HG02973 (cell line): Measurements from ENCODE around the gene KRT27.
"Not testable (repeated sequence)": the region's sequence is repeated elsewhere in the genome, so short reads cannot be mapped to it uniquely, and the experiment has no call there.

Source experiments
- ATAC-seq: cut with Tn5 transposase; IDR thresholded peaks from one replicate; pipeline ENCODE4 v1.9.1; 2021; ENCODE audit warnings: moderate library complexity; ENCODE audit not compliant: unreplicated experiment

KRT27 gene, protein sequence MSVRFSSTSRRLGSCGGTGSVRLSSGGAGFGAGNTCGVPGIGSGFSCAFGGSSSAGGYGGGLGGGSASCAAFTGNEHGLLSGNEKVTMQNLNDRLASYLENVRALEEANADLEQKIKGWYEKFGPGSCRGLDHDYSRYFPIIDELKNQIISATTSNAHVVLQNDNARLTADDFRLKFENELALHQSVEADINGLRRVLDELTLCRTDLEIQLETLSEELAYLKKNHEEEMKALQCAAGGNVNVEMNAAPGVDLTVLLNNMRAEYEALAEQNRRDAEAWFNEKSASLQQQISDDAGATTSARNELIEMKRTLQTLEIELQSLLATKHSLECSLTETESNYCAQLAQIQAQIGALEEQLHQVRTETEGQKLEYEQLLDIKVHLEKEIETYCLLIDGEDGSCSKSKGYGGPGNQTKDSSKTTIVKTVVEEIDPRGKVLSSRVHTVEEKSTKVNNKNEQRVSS

DNA sequence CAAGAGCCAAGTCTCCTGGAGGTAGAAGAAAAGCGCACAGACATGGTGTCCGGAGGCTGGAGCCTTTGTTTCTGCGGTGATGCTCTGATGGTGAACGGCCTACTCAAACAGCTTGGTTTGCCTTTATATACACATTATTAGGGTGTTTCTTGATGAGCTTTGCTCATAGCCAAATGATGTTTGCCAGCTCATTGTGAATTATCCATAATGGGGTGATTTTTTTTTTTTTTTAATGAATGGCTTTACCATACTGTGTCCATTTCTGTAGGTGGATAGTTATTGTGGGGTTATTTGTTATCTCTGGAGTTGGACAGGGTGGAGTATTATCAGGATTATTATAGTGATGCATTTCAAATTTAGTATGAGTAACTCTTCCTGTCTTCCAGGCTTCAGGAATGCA lies at the start of gene KRT27:
TSS of gene KRT27 (minus strand) at position 101 of the 400 bp plus-strand sequence. CDS start at position 44, 57 bp downstream.
- no peak for ATAC-seq

DNA sequence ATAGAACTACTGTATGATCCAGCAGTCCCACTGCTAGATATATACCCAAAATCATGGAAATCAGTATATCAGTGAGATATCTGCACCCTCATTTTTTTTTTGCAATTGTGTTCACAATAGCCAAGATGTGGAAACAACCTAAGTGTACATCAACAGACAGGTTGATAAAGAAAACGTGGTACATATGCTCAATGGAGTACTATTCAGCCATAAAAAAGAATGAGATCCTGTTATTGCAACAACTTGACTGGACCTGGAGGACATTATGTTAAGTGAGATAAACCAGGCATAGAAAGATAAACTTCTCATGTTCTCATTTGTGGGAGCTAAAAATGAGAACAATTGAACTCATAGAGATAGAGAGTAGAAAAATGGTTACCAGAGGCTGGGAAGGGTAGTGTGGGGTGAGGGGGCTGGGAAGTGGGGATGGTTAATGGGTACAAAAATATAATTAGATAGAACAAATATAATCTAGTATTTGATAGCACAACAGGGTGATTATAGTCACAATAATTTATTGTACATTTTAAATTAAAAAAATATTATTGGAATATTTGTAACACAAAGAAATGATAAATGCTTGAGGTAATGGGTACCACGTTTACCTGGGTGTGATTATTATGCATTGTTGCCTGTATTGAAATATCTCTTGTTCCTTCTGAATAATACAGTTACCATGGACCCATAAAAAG lies 47.9 kb upstream of the KRT27 start:
- no peak for ATAC-seq

DNA sequence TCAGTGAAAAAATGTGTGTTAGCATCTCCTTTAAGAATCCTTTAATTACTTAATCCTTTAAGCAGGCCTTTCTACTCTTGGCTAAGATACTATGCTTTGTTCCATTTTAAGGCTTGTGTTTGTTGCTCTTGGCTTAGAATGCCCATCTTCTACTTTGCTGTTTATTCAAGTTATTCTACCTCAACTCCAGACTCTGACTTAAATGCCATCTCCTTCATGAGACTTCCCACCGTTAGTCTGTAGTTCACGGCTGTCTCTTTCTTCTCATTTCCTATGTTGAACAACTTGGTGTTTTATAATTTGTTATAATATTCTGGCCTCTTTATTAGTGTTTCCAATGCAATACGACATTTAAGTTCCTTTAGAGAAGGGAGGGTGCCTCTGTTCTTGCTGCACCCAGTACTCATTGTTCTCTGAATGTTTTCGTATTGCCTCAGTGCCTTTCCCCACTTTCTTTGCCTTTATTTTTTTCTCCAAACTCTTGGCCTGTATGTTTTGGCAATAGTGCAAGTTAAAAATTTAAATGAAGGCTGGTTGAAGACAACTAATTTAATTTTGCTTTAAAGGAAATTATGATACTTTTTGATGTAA lies 46.2 kb upstream of the KRT27 start:
- ATAC-seq: no peak

DNA sequence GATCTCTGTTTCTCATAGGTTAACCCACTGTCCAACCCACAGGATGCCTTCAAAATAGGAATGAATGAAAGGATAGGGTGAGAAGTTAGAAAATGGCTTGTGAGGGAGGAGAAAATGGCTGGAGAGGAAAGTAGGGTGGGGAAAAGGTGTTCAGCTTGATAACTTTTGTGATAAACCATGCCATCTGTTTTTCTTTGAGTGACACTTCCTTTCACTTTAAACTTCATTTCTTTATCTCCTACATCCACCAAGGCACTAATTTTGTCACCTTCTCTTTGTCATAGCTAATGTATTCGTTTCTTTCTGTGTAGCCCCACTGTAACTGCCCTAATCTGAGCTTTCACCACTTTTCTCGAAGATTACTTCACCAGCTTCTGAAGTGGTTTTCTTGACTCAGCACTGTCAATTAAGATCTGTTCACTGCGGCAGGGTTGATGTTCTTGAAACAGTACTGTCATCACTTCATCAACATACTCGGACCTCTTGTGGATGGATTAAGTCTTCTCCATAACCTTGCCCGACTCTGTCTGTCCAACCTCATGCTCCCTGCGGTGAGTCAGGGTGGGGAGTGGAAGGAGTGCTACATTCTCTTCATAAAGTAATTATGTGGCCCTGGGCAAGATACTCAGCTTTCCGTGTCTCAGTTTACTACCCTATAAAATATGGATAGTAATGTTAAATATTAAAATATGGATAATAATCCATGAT lies 45.5 kb upstream of the KRT27 start:
- no peak for ATAC-seq

DNA sequence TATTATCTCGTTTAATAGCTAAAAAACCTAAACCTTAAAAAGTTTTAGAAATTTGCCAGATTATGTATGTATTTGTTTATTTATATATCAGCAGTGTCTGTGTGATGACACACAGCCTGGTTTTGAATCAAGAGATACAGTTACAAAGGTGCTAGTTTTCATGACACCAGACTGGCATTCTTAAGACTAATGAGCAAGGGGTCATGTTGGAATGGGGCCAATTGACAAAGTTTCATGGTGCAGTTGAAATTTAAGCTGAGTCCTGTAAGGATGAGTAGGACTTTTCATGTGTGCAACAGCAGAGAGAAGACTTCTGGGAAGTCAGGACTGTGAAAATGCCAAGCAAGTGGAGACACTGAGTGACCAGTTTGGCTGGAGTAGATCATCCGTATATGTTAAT lies 43.2 kb upstream of the KRT27 start:
- ATAC-seq: no peak

DNA sequence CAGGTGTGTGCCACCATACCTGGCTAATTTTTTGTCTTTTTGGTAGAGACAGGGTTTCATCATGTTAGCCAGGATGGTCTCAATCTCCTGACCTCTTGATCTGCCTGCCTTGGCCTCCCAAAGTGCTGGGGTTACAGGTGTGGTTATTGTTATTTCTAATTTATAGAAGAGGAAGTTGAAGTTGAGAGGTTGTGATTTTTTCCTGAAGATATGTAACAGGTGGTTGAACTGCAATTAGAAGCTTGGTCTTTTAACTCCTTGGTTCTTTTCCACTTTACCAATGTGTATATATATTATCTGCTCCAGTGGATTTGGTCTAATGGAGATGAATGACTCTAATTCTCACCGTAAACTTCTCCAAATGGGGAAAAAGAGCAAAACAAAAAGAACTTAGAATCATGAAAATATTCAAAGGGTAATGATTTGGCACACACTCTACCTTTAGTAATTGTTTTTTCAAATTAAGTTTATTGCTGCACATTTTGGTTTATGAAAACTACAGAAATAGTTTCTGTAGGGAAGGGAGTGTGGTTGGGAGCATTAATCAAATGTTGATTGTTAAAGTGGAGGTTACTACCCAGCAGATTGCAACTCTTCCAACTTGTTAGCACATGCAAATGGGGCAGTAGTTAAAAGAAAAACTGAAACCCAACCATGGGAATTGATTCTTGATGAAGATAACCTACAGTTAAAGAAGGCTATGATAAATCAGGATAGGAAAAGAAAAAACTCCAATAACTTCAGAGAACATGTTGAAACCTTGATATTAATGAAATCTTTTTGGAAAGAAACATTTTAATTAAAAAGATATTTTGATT lies 41.9 kb upstream of the KRT27 start:
- no peak for ATAC-seq

DNA sequence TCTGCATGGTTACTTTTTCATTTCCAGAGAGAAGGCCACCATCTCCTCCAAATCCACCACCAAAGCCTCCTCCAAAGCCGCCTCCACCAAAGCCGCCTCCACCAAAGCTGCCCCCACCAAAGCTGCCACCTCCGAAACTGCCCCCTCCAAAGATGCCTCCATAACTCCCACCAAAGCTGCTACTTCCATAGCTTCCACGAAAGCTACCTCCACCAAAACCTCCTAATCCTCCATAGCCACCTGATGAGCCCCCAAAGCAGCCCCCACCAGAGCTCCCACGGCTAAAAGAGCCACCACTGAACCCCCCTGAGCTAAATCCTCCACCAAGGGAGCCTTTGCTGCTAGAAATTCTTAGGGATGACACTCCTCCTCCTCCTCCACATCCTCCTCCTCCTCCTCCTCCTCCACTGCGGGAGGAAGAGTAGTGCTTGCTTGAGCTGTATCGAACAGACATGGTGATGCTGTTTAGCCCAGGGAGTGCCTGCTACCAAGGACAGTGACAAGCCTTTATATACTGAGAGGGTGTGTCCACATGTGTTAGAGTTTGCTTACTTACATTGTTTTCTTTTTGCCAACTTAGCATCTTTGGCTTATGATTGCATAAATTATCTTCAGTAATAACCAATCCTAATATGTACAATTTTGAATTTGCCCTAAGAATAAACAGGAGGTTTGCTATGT lies 39.9 kb upstream of the KRT27 start, which contains the start of gene KRT10:
TSS of gene KRT10 (minus strand) at position 483 of the 681 bp plus-strand sequence. CDS start at position 454, 29 bp downstream.
- no peak for ATAC-seq

DNA sequence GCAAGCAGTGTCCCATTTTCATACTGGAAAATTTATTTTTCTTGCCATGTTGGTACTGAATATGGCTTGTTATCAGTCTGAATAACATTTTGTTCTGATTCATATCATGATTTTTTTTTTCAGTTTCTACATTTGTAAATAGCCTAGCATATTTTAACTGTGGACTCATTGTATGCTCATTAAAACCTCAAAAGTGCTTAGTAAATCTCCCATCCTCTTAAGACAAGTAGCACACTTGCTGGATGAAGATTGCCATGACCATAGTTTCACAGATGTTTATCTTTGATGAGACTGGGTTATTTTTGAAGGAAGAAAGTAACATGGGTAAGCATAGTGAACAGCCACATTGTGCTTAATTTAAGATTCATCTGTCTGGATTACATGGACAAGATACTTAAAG lies 39.2 kb upstream of the KRT27 start:
- ATAC-seq: no peak

DNA sequence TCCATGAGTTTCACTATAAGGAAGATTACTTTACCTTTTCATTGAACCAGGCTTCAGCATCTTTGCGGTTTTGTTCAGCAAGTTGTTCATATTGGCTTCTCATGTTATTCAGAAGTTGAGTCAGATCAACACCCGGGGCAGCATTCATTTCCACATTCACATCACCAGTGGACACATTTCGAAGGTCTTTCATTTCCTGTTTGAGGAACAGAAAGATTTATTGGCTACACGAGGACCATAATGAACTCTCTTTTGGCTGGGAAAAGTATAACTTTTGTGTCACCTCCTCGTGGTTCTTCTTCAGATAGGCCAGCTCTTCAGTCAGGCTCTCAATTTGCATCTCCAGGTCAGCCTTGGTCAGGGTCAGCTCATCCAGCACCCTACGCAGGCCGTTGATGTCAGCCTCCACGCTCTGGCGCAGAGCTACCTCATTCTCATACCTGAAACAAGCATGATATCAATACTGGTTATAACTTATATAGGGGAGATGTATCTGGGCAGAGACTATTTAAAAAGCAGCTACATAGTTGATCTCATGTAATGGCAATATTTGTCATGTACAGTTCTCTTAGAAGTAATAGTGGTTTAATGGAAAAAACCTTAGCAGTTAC lies 38.0 kb upstream of the KRT27 start:
- no peak for ATAC-seq

DNA sequence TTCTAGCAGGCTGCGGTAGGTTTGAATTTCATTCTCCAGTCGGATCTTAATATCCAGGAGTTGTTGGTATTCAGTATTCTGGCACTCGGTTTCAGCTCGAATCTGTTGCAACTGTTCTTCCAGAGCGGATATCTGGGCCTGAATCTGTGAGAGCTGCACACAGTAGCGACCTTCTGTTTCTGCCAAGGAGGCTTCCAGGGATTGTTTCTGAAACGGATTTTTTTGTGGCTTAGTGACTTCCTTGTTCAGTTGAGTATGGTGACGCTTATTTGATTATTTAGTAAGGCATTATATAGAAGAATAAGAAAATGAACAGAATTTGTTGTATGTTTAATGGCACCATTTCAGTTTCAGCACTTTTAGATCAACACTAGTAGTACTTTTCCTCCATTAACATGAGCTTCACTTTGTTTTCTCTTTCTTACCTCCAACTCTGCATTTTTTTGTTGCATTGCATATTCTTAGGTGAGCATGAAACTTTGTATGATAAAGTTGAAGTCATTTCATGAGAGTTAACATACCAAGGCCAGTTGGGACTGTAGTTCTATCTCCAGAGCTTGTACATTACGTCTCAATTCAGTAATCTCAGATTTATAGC lies 37.3 kb upstream of the KRT27 start:
- no peak for ATAC-seq

DNA sequence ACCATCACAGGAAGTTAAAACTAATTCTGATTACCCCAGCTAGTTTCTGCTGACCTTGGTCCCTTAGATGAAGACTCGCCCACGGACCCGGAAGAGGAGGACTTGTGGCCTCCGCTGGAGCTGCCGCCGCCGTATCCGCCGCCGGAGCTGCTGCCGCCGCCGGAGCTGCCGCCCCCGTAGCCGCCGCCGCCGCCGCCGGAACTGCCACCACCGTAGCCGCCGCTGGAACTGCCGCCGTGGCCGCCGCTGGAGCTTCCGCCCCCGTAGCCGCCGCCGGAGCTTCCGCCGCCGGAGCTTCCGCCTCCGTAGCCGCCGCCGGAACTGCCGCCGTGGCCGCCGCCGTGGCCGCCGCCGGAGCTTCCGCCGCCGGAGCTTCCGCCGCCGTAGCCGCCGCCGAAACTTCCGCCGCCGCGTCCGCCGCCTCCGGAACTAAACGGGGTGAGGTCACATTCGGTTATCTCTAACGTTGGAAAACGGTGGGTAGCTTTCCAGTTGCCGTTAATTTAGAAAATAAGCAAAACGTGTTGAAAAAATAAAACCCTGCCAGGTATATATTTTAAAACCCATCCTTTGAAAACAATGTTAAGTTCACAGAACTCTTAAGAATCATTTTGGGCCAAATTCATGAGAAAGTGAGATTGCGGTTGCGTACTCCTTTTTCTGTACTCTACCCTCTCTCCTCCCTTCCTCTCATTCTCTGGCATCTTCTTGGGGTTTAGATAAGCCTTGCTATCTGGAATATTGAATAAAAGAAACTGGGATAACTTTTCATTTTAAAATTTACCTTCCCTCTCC lies 36.6 kb upstream of the KRT27 start:
- ATAC-seq: peak; percentile 81

DNA sequence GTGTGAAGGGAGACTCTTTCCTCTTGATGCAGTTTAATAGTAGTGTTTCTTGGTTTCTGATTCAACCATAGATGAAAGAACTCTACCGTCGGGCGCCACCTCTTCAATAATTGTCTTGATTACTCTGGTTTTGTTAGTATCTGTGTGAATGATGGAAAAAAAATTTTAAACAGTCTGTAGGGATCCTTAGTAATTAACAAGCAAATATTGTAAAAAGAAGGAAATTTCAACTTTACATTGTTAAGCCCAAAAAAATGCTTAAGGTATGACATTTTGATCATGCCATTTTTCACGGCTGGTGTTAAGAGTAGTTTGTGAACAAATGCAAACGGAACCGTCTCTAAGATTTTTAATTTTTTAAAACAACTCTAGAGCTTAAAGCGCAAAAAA lies 36.0 kb upstream of the KRT27 start:
- no peak for ATAC-seq

DNA sequence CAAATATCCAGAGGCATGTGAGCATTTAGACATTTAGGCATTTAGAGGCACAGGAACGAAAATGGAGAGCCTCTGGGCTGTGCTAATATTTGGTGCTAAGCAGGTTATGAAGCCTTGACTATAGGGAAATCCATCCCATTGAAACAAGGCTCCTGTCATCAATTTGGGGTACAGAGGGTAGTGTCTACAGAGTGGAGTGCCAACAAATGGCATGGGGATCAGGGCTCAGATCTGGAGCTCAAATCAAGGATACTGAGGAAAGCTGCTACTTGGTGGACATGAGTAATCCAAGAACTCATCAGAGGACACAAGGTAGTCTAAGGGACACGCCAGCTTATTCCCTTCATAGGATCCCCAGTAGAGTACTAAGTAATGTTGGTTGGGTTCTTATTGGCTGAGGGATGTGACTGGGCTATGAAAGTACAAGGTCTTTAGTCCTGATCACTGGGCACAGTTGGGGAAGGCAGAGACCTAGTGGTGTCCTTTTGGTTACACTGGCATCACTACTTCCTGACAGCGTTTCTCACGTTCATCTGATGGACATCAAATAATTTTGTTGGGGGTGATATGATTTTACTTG lies 34.8 kb upstream of the KRT27 start:
- ATAC-seq: no peak

DNA sequence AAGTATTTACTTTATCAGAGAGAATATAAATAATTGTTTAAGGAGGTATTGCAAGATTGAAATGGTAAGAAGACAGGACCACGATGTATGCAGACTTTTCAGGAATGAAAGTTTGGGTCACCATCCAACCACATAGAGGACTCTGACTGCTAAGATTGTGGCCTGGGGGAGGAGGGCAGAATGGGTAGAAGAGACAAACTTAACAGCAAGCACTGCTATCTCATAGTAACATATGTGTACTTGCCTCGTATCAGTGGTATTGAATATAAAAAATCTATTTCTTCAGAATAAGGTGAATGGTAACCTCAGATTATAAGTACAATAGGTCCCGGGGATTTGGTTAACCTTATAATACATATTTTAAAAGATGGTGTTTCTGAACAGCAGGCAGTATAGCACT lies 34.2 kb upstream of the KRT27 start:
- no peak for ATAC-seq

DNA sequence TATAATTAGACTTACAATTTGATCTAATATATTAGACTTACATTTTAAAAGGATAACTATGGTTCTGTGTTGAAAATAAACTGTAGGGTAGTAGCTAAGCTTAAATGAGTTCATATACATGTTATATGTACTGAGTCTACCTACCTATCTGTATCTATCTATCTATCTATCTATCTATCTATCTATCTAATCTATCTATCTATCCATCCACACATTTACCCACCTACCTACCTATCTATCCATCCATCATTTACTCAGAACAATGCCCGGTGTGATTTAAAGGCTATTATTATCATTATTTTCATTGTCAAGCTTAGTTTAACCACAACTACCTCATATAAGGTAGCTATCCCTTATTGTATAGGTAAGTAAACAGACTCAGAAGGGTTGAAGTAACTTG lies 33.0 kb upstream of the KRT27 start:
- no peak for ATAC-seq

DNA sequence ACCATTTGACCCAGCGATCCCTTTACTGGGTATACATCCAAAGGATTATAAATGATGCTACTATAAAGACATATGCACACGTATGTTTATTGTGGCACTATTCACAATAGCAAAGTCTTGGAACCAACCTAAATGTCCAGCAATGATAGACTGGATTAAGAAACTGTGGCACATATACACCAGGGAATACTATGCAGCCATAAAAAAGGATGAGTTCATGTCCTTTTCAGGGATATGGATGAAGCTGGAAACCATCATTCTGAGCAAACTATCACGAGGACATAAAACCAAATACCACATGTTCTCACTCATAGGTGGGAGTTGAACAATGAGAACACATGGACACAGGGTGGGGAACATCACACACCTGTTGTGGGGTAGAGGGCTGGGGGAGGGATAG lies 32.3 kb upstream of the KRT27 start:
- not testable (repeated sequence) for ATAC-seq

DNA sequence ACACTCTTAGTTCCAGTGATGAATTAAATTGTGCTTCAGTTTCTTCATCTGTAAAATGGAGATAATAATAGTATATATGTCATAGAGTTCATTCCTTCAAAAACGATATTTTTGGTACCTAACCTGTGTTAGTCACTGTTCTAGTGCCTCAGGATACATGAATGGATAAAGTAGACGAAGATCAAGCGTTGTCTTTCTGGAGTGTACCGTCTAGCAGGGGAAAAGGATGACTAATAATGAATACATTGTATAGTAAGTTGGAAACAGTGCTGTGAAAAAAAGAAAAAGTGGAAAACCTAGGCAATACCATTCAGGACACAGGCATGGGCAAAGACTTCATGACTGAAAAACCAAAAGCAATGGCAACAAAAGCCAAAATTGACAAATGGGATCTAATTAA lies 31.5 kb upstream of the KRT27 start:
- no peak for ATAC-seq

DNA sequence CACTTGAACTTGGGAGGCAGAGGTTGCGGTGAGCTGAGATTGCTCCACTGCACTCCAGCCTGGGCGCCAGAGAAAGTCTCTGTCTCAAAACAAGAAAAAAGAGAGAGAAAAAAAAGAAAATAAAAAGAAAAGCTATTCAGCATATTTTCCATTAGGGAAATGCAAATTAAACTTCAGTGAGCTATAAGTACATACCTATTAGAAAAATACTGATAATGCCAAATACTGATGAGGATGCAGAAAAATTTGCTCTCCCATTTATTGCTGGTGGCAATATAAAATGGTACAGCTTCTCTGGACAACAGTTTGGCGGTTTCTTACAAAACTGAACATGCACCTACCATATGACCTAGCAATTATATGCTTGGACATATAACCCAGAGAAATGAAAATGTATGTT lies 30.3 kb upstream of the KRT27 start:
- ATAC-seq: no peak
